ENCODE data around the gene PLA2G2D.

GRCh38 chr1:20115479-20115878 lies 3.9 kb downstream of the PLA2G2D start:
- TF ChIP-seq CTCF (conservative IDR thresholded peaks at IDR 0.05; ENCODE audit: low read depth in 2 of 2): peak; percentile 44 to 63
- no peak for TF ChIP-seq EZH2 (IDR thresholded peaks at IDR 0.05; ENCODE audit: low read depth, unreplicated experiment)
- no peak for TF ChIP-seq POLR2AphosphoS5 (IDR thresholded peaks at IDR 0.05; ENCODE audit: low read depth)
- TF ChIP-seq REST (IDR thresholded peaks at IDR 0.05; ENCODE audit: unreplicated experiment): no peak

Data from GM23338 (cell line).